Inferior parietal cortex (tissue), 1 donor: ENCODE results near the gene SLC25A43.
"Not testable (repeated sequence)": the region's sequence is repeated elsewhere in the genome, so short reads cannot be mapped to it uniquely, and the experiment has no call there.

Experiments
- DNase-seq: peaks from one replicate; pipeline ENCODE4 v3.0.0-alpha.2; 2016; ENCODE audit errors: extremely low spot score

SLC25A43 gene

DNA sequence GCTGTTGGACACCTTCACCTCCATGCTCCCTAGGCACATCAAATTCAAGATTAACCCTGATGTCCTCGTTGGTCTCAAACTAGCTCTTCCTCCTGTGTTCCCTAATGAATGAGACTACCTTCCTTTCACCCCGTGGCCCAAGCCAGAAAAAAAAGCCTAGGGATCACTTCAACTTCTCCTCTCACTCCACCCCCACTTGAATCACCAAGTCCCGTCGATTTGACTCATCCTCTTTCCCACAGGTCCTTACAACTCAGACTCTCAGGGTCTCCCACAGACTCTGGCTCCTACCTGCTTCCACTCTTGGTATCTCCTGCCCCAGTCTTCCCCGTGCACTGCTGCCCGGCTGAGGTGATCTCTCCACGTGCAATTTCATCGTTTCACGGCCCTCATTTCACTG lies 8.5 kb downstream of the SLC25A43 start:
- DNase-seq: no peak

DNA sequence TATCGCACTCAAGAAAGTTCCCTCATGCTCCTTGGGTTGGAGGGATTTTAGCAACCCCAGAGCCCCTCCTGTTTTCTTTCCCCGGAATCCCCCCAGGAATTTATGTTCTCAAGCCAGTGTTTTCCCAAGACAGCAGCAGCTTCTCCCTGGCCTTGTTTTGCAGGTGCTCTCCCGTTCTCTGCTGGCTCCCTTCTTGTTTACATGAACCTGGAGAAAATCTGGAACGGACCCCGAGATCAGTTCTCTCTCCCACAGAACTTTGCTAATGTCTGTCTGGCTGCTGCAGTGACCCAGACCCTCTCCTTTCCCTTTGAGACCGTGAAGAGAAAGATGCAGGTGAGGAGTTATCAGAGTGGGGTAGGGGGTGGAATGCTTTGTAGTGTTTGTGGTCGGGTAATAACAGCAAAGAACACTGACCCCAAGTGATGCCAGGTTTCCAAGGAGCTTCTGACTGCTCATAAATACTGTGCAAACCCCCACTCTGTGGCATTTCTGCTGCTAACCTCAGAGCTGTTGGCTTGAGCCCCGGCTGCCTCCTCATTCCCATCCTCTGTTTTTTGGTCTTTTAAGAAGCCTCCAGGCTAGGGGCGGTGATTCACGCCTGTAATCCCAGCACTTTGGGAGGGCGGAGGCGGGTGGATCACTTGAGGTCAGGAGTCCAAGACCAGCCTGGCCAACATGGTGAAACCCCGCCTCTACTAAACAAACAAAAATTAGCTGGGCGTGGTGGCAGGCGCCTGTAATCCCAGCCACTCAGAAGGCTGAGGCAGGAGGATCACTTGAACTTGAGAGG lies 11.1 kb downstream of the SLC25A43 start:
- no peak for DNase-seq

DNA sequence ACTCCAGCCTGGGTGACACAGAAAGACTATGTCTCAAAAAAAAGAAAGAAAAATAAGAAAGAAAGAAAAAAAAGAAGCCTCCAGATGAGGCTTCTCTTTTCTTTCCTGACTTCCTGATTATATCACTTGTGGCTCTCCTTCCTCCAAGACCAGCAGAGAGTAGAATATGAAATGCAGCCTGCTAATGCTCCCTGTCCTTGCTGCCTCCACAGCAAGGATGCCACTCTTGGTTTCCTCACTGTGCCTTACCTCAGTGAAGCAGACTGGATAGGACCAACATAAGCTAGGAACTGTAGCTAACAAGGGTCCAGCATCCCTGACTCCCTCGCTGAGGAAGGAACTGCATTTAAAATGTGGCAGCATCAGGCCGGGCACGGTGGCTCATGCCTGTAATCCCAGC lies 11.7 kb downstream of the SLC25A43 start:
- no peak for DNase-seq

DNA sequence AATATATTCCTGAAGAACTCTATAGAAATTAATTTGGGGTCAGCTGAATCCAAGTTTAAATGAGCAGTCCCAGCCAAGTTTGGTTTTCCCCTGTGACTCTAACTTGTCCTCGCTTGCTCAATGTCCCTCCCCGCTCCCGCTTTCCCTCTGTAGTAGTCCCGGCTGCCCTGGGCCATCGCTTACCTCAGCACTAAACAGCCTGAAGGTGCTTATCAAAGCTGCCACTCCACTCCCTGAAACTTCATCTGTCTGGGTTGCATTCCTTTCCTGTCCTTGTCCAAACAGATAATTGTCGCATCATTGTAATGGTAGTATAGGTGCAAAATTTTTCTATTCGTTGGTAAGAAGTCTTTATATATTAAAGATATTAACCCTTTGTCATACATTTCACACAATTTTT lies 12.8 kb downstream of the SLC25A43 start:
- DNase-seq: no peak

DNA sequence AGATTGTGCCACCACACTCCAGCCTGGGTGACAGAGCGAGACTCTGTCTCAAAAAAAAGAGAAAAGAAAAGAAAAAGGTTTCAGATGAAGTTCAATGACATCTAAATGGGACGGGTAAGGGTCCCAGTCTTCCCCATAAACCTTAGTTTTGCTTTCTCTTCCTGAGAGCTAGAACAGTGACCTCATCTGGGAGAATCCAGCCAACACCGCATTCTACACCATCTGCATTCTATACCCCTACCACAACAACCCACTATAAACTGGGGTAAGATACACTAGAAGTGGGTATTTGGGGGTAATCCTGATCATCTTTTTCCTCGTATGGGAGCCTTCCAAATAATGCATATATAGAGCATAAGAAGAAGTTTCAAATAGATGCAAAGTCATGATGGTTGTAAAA lies 18.2 kb downstream of the SLC25A43 start:
- DNase-seq: no peak

DNA sequence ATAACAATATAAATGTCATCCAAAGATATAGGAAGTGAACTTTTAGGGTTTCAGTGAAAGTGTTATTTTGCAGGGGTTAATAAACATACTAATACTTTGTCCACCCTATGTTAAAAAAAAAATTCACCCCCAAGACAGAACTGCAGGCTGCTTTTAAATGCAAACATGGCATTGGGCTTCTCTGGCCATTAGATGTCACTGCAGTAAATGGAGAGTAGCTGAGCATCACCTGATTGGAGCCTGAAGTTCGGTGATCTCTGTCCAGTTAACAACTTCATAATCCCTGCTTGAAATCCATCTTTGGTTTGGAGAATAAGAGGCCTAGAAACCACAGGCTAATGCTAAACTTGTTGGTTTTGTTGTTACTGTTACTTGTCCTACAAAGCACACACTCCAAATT lies 18.7 kb downstream of the SLC25A43 start:
- DNase-seq: no peak

DNA sequence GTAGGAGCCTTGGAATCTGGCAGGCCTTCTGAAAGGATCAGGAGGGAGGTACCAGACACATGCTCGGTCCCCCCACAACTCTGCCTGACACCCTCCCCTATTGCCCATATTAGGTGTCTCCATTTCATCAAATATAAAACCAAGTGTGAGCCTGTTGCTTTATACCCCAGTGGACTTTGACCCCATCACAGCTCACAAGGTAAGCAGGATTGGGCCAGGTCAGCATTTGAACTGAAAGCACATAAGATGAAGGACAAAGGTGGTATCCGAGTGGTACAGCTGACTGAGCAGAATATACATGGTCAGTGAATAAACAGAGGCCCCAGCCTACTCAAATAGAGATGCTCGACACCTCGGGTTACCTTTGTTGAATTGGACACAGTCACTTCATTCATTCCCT lies 20.0 kb downstream of the SLC25A43 start:
- DNase-seq: no peak

DNA sequence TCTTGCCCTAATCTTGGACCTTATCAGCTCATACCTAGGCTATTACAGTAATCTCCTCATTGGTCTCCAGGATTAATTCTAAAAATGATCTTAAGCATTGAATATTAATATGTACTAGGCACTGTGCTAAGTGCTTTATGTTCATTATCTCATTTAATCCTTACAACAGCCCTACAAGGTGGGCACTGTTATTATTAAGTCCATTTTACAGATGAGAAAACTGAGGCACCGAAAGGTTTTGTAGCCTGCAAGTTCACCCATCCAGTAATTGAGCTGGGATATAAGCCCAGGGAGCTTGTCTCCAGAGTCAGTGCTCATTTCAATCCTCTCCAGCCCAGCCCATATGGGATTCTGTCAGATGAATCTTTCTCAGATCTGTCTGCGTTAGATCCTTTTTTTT lies 20.8 kb downstream of the SLC25A43 start:
- no peak for DNase-seq

DNA sequence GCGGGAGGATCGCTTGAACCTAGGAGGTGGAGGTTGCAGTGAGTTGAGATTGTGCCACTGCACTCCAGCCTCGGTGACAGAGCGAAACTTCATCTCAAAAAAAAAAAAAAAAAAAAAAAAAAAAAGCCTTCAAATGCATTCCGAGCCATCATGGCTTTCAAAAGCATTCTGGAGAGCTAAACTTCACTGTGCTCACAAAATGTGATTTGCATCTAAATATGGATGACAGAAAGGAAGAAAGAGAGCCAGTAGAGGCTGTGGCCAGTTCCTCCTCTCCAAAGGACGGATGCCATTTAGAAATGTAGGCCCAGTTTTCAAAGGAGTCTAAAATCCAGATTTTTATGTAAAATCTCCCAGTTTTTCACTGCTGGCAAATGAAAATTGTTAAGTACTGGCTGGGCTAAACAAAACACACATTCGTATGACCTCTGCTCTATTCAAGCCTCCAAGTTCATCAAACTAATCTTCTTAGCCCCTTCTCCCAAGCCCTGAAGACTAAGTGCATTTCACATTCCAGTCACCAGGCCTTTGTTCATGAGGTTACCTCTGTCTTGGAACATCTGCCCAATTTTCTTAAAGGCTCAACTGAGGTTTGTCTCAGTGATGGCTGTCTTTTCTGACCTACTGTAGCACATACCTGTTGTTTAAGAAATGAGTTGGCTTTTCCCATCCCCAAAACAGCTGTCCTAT lies 22.0 kb downstream of the SLC25A43 start:
- DNase-seq: no peak

DNA sequence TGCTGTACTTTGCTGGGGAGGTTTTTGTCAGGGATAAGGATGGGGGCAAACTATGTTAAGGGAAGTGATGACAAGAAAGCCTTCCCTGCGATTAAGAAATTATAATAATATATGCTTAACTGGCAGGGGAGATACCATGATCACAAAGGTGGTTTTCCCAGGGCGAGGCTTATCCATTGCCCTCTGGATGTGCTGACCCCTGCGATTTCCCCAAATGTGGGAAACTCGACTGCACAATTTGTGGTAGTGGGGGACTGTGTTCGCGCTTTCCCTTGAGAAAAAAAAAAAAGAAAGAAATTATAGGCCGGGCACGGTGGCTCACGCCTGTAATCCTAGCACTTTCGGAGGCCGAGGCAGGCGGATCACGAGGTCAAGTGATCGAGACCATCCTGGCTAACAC lies 24.5 kb downstream of the SLC25A43 start:
- no peak for DNase-seq

DNA sequence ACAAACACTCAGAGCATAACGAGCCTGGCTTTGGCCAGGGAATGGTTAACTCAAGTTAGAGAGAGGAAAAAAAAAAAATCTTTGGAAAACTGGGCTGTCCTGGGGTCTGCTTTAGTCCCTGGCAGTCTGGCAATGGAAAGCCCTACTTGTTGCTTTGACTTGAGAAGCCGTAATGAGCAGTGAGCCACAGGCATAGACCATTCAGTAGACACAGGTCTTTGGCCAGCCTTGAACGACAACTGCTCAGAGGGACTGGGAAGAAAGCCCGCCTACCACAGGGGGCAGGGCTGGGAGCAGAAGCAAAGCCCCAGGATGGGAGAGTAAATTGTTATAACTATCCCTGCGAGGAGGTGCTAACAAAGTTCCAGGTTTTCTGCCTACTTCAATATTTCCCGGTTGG lies 25.9 kb downstream of the SLC25A43 start:
- DNase-seq: no peak

DNA sequence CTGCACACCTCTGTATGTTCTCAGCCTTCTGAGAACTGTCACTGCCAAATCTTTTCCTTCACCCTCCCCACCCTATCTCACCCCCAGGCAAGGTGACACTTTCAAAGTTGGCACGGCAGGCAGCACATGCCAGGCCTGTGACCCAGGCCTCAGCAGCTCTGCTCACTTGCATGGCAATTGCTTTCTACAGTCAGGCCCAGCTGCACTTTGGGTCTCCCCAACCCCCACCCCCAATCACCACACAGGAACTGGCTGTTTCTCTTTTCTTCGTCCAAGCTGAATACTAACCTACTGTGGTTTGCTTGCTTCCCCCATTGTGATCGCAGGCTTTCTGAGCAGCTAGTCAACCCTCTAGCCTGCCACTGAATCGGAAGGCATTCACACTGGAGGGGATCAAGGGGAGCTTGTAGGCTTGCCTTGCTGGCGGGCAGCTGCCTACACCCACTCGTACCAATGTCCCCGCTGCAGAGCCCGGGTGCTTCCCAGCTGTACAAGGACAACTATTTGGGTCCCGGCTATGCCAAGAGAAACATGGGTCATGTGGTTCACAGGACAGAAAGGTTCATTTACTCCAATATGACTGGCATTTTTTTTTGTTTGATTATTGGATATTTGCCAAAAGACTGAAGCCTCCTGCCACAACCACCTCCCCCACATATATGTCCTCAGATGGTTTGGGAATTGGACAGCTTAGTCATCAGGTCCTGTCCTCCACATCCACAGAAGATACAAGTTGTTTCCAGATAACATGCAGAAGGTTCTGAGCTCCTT lies 28.1 kb downstream of the SLC25A43 start:
- DNase-seq: no peak

DNA sequence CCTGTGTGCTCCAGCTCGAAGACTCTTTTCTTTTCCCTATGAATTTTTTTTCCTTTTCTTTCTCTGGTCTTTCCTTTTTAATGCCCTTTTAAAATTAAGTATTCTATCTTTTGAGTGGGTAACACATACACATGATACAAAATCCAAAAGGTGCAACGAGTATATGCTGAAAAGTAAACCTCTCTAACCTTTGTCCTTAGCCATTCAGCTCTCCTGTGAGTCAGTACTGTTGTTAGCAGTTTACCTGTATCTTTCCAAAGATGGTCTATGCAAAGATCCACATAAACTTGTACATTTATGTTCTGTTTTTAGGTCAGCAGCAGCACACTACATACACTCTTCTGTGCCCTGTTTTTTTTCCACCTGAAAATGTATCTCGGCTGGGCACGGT lies 28.7 kb downstream of the SLC25A43 start:
- DNase-seq: no peak

DNA sequence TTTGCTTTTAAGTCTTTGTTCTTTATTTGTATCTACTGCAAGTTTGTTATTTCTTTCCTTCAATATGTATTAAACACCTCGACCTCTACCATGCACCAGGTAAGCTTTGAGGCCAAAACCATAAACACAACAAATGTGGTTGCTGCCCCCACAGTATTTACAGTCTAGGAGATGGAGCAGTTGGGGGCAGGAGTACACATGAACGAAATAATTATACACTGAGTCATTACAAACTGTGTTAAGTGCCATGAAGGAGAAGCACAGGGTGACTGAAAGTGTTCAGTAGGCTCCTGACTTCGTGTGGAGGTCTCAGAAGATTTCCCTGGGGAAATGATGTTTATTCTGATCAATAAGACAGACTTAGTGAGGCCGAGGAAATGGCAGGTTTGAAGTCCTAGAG lies 30.3 kb downstream of the SLC25A43 start:
- DNase-seq: no peak

DNA sequence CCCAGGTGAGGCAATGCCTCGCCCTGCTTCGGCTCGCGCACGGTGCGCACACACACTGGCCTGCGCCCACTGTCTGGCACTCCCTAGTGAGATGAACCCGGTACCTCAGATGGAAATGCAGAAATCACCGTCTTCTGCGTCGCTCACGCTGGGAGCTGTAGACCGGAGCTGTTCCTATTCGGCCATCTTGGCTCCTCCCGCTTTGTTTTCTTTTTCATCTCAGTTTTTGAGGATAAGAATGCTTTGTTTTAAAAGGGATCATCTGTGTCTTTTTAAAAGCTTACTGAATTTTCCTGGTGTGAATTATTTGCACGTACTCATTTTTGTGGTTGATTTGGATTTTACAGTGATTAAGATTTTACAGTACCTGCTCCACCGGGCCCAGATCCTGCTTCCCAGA lies 42.2 kb downstream of the SLC25A43 start:
- DNase-seq: not testable (repeated sequence)

DNA sequence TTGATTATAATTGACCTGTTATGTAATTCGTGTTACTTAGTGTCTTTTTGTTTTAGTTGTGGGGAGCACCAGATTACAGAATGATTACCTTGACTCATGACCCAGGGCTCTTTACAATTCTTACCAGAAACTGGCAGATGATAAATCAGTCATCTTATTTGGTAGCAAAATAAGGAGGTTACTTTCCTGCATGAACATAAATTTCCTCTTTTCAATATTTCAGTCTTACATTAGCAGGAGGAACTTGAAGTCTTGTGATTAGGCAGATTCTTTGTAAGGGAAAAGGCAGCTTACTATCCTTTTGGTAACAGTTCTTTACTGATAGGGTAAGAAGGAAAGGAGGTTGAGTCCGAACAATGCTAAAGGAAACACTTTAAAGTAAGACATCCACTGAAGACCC lies 43.1 kb downstream of the SLC25A43 start:
- DNase-seq: no peak

DNA sequence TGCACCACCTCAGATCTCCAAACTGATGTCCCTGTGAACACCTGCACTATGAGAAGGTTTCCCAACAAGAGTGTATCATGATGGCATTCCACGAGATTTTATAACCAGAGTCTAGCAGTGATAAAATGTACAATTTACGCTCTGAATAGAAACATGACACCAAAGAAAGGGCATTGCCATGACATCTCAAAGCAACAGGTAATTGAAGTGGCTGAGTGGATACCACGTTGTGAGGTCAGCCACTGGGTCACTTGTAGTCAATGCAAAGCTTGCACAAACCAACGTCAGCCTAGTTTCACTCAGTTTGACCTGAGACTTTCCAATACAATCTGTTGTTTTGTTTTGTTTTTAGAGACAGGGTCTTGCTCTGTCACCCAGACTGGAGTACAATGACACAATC lies 54.1 kb downstream of the SLC25A43 start:
- no peak for DNase-seq

DNA sequence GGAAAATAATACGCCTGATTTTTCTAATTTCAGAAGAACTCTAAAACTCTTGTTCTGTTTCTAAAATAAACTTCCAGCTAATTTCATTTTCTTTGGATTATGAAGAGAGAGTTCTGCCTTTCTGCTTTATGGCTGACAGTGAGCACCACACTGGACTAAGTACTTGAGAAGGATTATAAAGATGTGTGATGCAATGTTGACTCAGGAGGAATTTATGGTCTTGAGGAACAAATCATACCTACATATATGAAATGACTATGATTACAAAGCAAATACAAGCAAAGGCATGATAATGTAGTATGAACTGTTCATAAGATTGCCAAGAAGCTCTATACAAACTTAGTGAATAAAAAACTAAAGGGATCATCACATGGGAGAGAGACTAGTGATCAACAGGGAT lies 56.1 kb downstream of the SLC25A43 start:
- no peak for DNase-seq

DNA sequence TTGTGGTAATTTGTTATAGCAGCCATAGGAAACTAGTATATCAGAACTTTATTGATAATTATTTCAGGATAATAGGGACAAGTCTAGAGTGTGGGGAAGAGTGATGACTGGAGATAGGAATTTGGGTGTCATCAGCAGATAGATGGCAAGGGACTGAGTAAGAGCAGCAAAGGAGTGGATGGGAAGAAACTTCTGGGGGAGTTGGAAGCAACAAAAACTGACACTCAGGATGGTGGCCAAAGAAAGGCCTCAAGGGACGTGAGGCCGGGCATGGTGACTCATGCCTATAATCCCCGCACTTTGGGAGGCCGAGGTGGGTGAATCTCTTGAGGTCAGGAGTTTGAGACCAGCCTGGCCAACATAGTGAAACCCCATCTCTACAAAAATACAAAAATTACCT lies 60.0 kb downstream of the SLC25A43 start:
- no peak for DNase-seq

DNA sequence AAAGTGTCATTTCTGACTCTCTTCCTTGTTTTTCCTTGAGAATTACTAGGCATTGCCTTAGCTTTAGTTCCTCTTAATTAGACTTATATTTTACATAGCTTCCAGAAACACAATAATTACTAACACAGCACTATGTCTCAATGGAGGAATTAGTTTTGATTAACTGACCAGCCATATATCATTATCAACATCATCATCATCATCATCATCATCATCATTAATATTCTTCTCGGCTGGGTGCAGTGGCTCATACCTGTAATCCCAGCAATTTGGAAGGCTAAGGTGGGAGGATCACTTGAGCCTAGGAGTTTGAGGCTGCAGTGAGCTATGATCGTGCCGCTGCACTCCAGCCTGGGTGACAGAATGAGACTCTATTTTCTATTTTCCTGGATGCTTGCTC lies 66.4 kb downstream of the SLC25A43 start:
- no peak for DNase-seq

DNA sequence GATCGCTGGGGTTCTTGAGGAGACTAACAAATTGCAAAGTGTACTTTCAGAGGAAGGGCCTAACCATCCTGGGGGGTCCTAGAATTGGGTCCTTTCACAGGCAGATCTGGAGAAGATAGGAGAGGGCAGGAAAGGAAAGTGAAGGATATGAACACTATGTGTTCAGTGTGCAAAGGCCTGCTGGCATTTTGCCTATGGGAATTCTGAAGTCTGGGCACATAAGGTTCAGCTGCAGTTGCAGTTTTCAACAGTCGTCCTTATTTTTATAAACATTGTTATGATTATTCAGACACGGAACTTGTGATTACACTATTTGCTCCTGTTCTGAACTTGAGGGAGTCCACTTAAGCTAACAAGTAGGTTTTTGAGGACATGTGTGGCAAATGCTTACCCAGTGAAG lies 67.8 kb downstream of the SLC25A43 start:
- no peak for DNase-seq

DNA sequence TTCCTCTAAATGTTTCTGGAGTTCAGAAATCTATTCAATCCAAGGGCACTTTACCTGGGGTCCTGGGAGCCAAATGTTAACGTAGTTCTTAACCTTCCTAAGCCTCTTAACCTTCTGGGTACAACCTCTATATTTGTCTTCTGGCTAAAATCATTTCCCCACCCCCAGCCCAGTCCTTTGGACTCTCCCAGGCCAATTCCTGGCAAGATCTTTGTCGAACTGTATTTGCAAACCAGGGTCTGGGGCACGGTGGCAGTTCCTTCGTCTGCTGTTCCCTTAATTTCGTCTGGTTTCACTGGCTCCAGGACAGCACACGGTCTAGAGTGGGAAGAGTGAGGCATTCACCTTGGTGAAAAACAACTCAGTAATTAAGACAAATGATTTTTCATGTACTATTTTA lies 68.3 kb downstream of the SLC25A43 start:
- DNase-seq: no peak
